ENCODE measurements around the gene MPG. TPM values are rescaled to one million over a fixed set of nuclear protein-coding genes. Genes with fewer than 3 reads are reported as not detected.

The MPG gene
- total RNA-seq, 1 experiment from 2014 or later = 32.6 TPM

DNA sequence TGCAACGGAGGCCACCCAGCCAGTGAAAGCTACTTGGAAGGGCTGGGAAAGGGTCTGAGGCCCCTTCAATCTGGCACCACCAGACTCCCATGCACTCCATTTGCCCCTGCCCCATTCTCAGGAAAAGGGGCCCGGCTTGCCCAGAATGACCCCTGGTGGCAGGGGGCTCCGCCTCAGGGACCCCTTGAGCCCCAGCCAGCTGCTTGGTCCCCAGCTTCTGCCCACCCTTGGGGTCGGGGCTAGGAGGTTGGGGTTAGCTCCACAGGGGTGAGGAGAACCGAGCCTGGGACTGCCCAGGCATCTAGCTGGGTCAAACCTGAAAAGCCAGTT is 6.8 kb upstream of the MPG start:
- H3K79me2 ChIP-seq (ENCODE audit: insufficient read depth, low read length) = no peaks in the 10 kb centered on the region
- ATAC-seq (no peak), DNase-seq (ENCODE audit: low read depth, low spot score) (no peak)
- no peaks in the 10 kb centered on the region for H3K9me3 ChIP-seq (ENCODE audit: control insufficient read depth in 1 of 2, insufficient read depth in 1 of 2, low read depth in 1 of 2, low read length in 2 of 2)
- H3K36me3 ChIP-seq (ENCODE audit: control insufficient read depth in 1 of 2, insufficient read depth in 2 of 2, low read length in 2 of 2) = no peaks in the 10 kb centered on the region
- TF ChIP-seq ZNF274 (IDR thresholded peaks at IDR 0.05; ENCODE audit: low read depth, low read length) (no peak), RAD21 (IDR thresholded peaks at IDR 0.05; ENCODE audit: low read depth) (no peak), SIN3A (IDR thresholded peaks at IDR 0.05; ENCODE audit: low read depth) (no peak)
- TF ChIP-seq, protein P1, sequence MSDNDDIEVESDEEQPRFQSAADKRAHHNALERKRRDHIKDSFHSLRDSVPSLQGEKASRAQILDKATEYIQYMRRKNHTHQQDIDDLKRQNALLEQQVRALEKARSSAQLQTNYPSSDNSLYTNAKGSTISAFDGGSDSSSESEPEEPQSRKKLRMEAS (IDR thresholded peaks at IDR 0.05) = no peak
- TF ChIP-seq, protein P2, sequence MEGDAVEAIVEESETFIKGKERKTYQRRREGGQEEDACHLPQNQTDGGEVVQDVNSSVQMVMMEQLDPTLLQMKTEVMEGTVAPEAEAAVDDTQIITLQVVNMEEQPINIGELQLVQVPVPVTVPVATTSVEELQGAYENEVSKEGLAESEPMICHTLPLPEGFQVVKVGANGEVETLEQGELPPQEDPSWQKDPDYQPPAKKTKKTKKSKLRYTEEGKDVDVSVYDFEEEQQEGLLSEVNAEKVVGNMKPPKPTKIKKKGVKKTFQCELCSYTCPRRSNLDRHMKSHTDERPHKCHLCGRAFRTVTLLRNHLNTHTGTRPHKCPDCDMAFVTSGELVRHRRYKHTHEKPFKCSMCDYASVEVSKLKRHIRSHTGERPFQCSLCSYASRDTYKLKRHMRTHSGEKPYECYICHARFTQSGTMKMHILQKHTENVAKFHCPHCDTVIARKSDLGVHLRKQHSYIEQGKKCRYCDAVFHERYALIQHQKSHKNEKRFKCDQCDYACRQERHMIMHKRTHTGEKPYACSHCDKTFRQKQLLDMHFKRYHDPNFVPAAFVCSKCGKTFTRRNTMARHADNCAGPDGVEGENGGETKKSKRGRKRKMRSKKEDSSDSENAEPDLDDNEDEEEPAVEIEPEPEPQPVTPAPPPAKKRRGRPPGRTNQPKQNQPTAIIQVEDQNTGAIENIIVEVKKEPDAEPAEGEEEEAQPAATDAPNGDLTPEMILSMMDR (IDR thresholded peaks at IDR 0.05 in 2 of 3, conservative IDR thresholded peaks at IDR 0.05 in 1 of 3; ENCODE audit: borderline replicate concordance in 1 of 3, insufficient read depth in 1 of 3, low read depth in 2 of 3, low read length in 2 of 3) = no peak
- H3K27me3 ChIP-seq (ENCODE audit: insufficient read depth, low read length) = no peaks in the 10 kb centered on the region
- no peaks in the 10 kb centered on the region for H4K20me1 ChIP-seq (ENCODE audit: insufficient read depth)
- ChIA-PET POLR2A (no interaction called here), RAD21 (ENCODE audit: low non-redundant PET in 1 of 2, low total read pairs in 2 of 2, uncharacterized antibody in 2 of 2, unreplicated experiment in 2 of 2) (interaction anchor here in 1 of 2 experiments (1.0 kb wide), 1 partner anchor 18 kb away, joined by 3 read pairs; the partner anchor contains the start of genes POLR3K and SNRNP25), CTCF (no interaction called here)
- intact Hi-C loops (cut with micrococcal nuclease) = no loop called here
- H3K4me2 ChIP-seq (ENCODE audit: low read length) = peak overlapping the region; percentile 82
- H3K9me2 ChIP-seq (ENCODE audit: insufficient read depth) = no peaks in the 10 kb centered on the region
- H3K4me3 ChIP-seq (replicated peaks in 1 of 2; ENCODE audit: low read depth in 1 of 2, low read length in 2 of 2) = peak overlapping the region; percentile 54 to 64
- peak overlapping the region; percentile 84 for H3K27ac ChIP-seq (ENCODE audit: low read depth, low read length)
- no peak overlapping the region for H2AFZ ChIP-seq (ENCODE audit: low read depth, low read length, poor library complexity, severe bottlenecking)
- H3K4me1 ChIP-seq (ENCODE audit: control insufficient read depth in 1 of 2, insufficient read depth in 2 of 2, low read length in 2 of 2) = peaks cover 20 to 32% of the 10 kb centered on the region in 2 experiments
- H3K9ac ChIP-seq (ENCODE audit: low read length) = peak overlapping the region; percentile 66
- BruUV-seq (replicated peaks) = TSS peak; percentile 45
